ENCODE results near the gene CNDP1. TPM values are rescaled to one million over a fixed set of nuclear protein-coding genes. Genes with fewer than 3 reads are reported as not detected.

CNDP1 gene
- polyA plus RNA-seq, 1 donor (not counting 4 experiments of a cell fraction or from before 2014, with no cell fraction given), result not detected

- DNase-seq (ENCODE audit: low read depth, low spot score) (no peak), FAIRE-seq (no peak)
- Histone ChIP-seq H3K27ac (ENCODE audit: control insufficient read depth, insufficient read depth, low read length) (no peak overlapping the region), H3K4me3 (ENCODE audit: control insufficient read depth in 2 of 3, extremely low read depth in 1 of 3, insufficient read depth in 2 of 3, low read depth in 1 of 3, low read length in 3 of 3) (no peak overlapping the region), H3K4me2 (ENCODE audit: control insufficient read depth, extremely low read depth, insufficient read depth, low read depth, low read length) (no peak overlapping the region), H3K4me1 (ENCODE audit: control insufficient read depth, extremely low read depth, insufficient read depth, low read length) (no peaks in the 10 kb centered on the region), H2AFZ (ENCODE audit: control insufficient read depth, low read length) (no peak overlapping the region), H3K9me3 (ENCODE audit: control insufficient read depth, low read depth, low read length) (no peaks in the 10 kb centered on the region), H3K79me2 (ENCODE audit: control insufficient read depth, insufficient read depth, low read length) (no peaks in the 10 kb centered on the region), H4K20me1 (ENCODE audit: control insufficient read depth, extremely low read depth, insufficient read depth, low read length) (no peaks in the 10 kb centered on the region), H3K27me3 (ENCODE audit: control insufficient read depth, extremely low read depth, insufficient read depth, low read length) (no peaks in the 10 kb centered on the region), H3K9me1 (ENCODE audit: control insufficient read depth, extremely low read depth, insufficient read depth, low read length) (no peaks in the 10 kb centered on the region), H3K9ac (ENCODE audit: control insufficient read depth, extremely low read depth, insufficient read depth, low read length) (no peak overlapping the region), H3K36me3 (ENCODE audit: control insufficient read depth in 2 of 2, extremely low read depth in 1 of 2, insufficient read depth in 2 of 2, low read length in 2 of 2) (no peaks in the 10 kb centered on the region)
- TF ChIP-seq, protein P1, sequence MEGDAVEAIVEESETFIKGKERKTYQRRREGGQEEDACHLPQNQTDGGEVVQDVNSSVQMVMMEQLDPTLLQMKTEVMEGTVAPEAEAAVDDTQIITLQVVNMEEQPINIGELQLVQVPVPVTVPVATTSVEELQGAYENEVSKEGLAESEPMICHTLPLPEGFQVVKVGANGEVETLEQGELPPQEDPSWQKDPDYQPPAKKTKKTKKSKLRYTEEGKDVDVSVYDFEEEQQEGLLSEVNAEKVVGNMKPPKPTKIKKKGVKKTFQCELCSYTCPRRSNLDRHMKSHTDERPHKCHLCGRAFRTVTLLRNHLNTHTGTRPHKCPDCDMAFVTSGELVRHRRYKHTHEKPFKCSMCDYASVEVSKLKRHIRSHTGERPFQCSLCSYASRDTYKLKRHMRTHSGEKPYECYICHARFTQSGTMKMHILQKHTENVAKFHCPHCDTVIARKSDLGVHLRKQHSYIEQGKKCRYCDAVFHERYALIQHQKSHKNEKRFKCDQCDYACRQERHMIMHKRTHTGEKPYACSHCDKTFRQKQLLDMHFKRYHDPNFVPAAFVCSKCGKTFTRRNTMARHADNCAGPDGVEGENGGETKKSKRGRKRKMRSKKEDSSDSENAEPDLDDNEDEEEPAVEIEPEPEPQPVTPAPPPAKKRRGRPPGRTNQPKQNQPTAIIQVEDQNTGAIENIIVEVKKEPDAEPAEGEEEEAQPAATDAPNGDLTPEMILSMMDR (optimal IDR thresholded peaks at IDR 0.05 in 1 of 3, IDR thresholded peaks at IDR 0.05 in 1 of 3, conservative IDR thresholded peaks at IDR 0.05 in 1 of 3; ENCODE audit: extremely low read depth in 1 of 3, insufficient read depth in 2 of 3, low read length in 3 of 3), result no peak
- TF ChIP-seq EZH2 (IDR thresholded peaks at IDR 0.05; ENCODE audit: low read length), result no peak
- dilution Hi-C loops (cut with MboI; ENCODE audit: extremely low pct_ligation_motif_present, low sequenced_read_pairs), result no loop called here
Observed at GRCh38 chr18:74562131-74562730, 27.9 kb downstream of the CNDP1 start.

- Histone ChIP-seq H3K27me3 (ENCODE audit: control insufficient read depth, extremely low read depth, insufficient read depth, low read length) (no peaks in the 10 kb centered on the region), H3K9me1 (ENCODE audit: control insufficient read depth, extremely low read depth, insufficient read depth, low read length) (no peaks in the 10 kb centered on the region), H3K27ac (ENCODE audit: control insufficient read depth, insufficient read depth, low read length) (no peak overlapping the region), H3K4me2 (ENCODE audit: control insufficient read depth, extremely low read depth, insufficient read depth, low read depth, low read length) (no peak overlapping the region), H3K9ac (ENCODE audit: control insufficient read depth, extremely low read depth, insufficient read depth, low read length) (no peak overlapping the region), H4K20me1 (ENCODE audit: control insufficient read depth, extremely low read depth, insufficient read depth, low read length) (no peaks in the 10 kb centered on the region), H2AFZ (ENCODE audit: control insufficient read depth, low read length) (no peak overlapping the region), H3K4me3 (ENCODE audit: control insufficient read depth in 2 of 3, extremely low read depth in 1 of 3, insufficient read depth in 2 of 3, low read depth in 1 of 3, low read length in 3 of 3) (no peak overlapping the region), H3K79me2 (ENCODE audit: control insufficient read depth, insufficient read depth, low read length) (no peaks in the 10 kb centered on the region), H3K4me1 (ENCODE audit: control insufficient read depth, extremely low read depth, insufficient read depth, low read length) (no peaks in the 10 kb centered on the region), H3K9me3 (ENCODE audit: control insufficient read depth, low read depth, low read length) (no peaks in the 10 kb centered on the region), H3K36me3 (ENCODE audit: control insufficient read depth in 2 of 2, extremely low read depth in 1 of 2, insufficient read depth in 2 of 2, low read length in 2 of 2) (no peaks in the 10 kb centered on the region)
- DNase-seq (ENCODE audit: low read depth, low spot score) (no peak), FAIRE-seq (no peak)
- TF ChIP-seq EZH2 (IDR thresholded peaks at IDR 0.05; ENCODE audit: low read length), result no peak
- TF ChIP-seq, protein P1 (optimal IDR thresholded peaks at IDR 0.05 in 1 of 3, IDR thresholded peaks at IDR 0.05 in 1 of 3, conservative IDR thresholded peaks at IDR 0.05 in 1 of 3; ENCODE audit: extremely low read depth in 1 of 3, insufficient read depth in 2 of 3, low read length in 3 of 3), result no peak
- dilution Hi-C loops (cut with MboI; ENCODE audit: extremely low pct_ligation_motif_present, low sequenced_read_pairs), result no loop called here
Observed at GRCh38 chr18:74562775-74563174, 28.5 kb downstream of the CNDP1 start.
